GM19452 (cell line): ENCODE measurements around the gene PKMYT1.

Experiments
- ATAC-seq: cut with Tn5 transposase; IDR thresholded peaks from one replicate; pipeline ENCODE4 v1.9.1; 2021; ENCODE audit not compliant: unreplicated experiment

The PKMYT1 gene

GRCh38 chr16:2974319-2975056 lies 5.8 kb downstream of the PKMYT1 start:
- no peak for ATAC-seq

GRCh38 chr16:2973605-2974318 lies 6.5 kb downstream of the PKMYT1 start:
- ATAC-seq: no peak

GRCh38 chr16:2973093-2973492 lies 7.2 kb downstream of the PKMYT1 start:
- no peak for ATAC-seq

GRCh38 chr16:2971985-2972784 lies 8.1 kb downstream of the PKMYT1 start:
- no peak for ATAC-seq

- ATAC-seq: no peak
Observed at GRCh38 chr16:2971134-2971984, 8.9 kb downstream of the PKMYT1 start.

GRCh38 chr16:2970563-2970962 lies 9.7 kb downstream of the PKMYT1 start:
- ATAC-seq: no peak

GRCh38 chr16:2969545-2970521 lies 10.4 kb downstream of the PKMYT1 start:
- peak; percentile 35 for ATAC-seq

GRCh38 chr16:2968738-2969544 lies 11.3 kb downstream of the PKMYT1 start, which contains the start of gene PAQR4:
Gene PAQR4 (plus strand): TSS chr16:2969348. CDS start chr16:2969675, 327 bp downstream.
- peak; percentile 80 for ATAC-seq

GRCh38 chr16:2968368-2968737 lies 11.9 kb downstream of the PKMYT1 start:
- no peak for ATAC-seq

GRCh38 chr16:2967721-2968161 lies 12.5 kb downstream of the PKMYT1 start:
- ATAC-seq: no peak

- no peak for ATAC-seq
Observed at GRCh38 chr16:2967211-2967631, 13.0 kb downstream of the PKMYT1 start.

- no peak for ATAC-seq
Observed at GRCh38 chr16:2966808-2967191, 13.4 kb downstream of the PKMYT1 start.

- no peak for ATAC-seq
Observed at GRCh38 chr16:2966043-2966807, 14.0 kb downstream of the PKMYT1 start.

- ATAC-seq: no peak
Observed at GRCh38 chr16:2964475-2965336, 15.5 kb downstream of the PKMYT1 start.

GRCh38 chr16:2963723-2964474 lies 16.3 kb downstream of the PKMYT1 start, which contains the start of gene KREMEN2:
Gene KREMEN2 (plus strand): TSS chr16:2964275. CDS start chr16:2964521, 246 bp downstream.
- no peak for ATAC-seq

- ATAC-seq: no peak
Observed at GRCh38 chr16:2963074-2963722, 17.0 kb downstream of the PKMYT1 start.
